ENCODE results near the gene MAMLD1. TPM values are rescaled to one million over a fixed set of nuclear protein-coding genes. Genes with fewer than 3 reads are reported as not detected.

The MAMLD1 gene
- total and polyA plus RNA-seq, 3 experiments from 2014 or later, result 1.8 to 7.3 (median 6.2) TPM

- H3K4me3 ChIP-seq (ENCODE audit: low read length), result no peak overlapping the region
- H3K9me3 ChIP-seq (ENCODE audit: low read length), result no peaks in the 10 kb centered on the region
- no peak for DNase-seq
- ChIA-PET POLR2A (no interaction called here), CTCF (no interaction called here)
- no peaks in the 10 kb centered on the region for H3K27me3 ChIP-seq (ENCODE audit: insufficient read depth, low read length, poor library complexity, severe bottlenecking)
- Mint-ChIP-seq H3K4me1 (peaks cover 0 to 3% (median 0%) of the 10 kb centered on the region in 3 donors), H3K27ac (no peak overlapping the region), H3K36me3 (no peaks in the 10 kb centered on the region), H3K27me3 (peaks cover 0 to 2% of the 10 kb centered on the region in 2 donors), H3K9me3 (no peaks in the 10 kb centered on the region), H3K4me3 (no peak overlapping the region)
- no peaks in the 10 kb centered on the region for H3K4me1 ChIP-seq (ENCODE audit: insufficient read depth, low read length)
- H3K27ac ChIP-seq (ENCODE audit: low read depth, low read length), result no peak overlapping the region
- no peaks in the 10 kb centered on the region for H3K36me3 ChIP-seq (ENCODE audit: insufficient read depth, low read length)
These were observed 12.2 kb downstream of the MAMLD1 start for GRCh38 chrX:150375243-150375770.

- H3K4me3 ChIP-seq (ENCODE audit: low read length), result no peak overlapping the region
- H3K27me3 Mint-ChIP-seq, result peaks cover 0 to 3% of the 10 kb centered on the region in 2 donors
- DNase-seq, result no peak
- no peaks in the 10 kb centered on the region for H3K36me3 Mint-ChIP-seq
- no peaks in the 10 kb centered on the region for H3K27me3 ChIP-seq (ENCODE audit: insufficient read depth, low read length, poor library complexity, severe bottlenecking)
- H3K4me1 ChIP-seq (ENCODE audit: insufficient read depth, low read length), result no peaks in the 10 kb centered on the region
- H3K9me3 ChIP-seq (ENCODE audit: low read length), result no peaks in the 10 kb centered on the region
- no peaks in the 10 kb centered on the region for H3K36me3 ChIP-seq (ENCODE audit: insufficient read depth, low read length)
- H3K9me3 Mint-ChIP-seq, result no peaks in the 10 kb centered on the region
- ChIA-PET POLR2A (interaction anchor here (0.9 kb wide), 1 partner anchor 12 kb away, joined by 3 read pairs; no protein-coding TSS in a partner anchor), CTCF (interaction anchor here (0.8 to 1.5 kb wide), 2 partner anchors 10 to 12 kb away, joined by 3 to 8 read pairs; no protein-coding TSS in a partner anchor)
- H3K27ac ChIP-seq (ENCODE audit: low read depth, low read length), result no peak overlapping the region
- H3K27ac Mint-ChIP-seq, result no peak overlapping the region
- H3K4me3 Mint-ChIP-seq, result no peak overlapping the region
- peaks cover 1 to 16% (median 7%) of the 10 kb centered on the region in 3 donors for H3K4me1 Mint-ChIP-seq
These were observed 13.9 kb downstream of the MAMLD1 start for GRCh38 chrX:150377005-150377404.

- ChIA-PET POLR2A (no interaction called here), CTCF (no interaction called here)
- H3K9me3 ChIP-seq (ENCODE audit: low read length), result no peaks in the 10 kb centered on the region
- H3K4me3 ChIP-seq (ENCODE audit: low read length), result no peak overlapping the region
- DNase-seq, result no peak
- H3K4me1 ChIP-seq (ENCODE audit: insufficient read depth, low read length), result peaks cover 3% of the 10 kb centered on the region
- H3K27ac ChIP-seq (ENCODE audit: low read depth, low read length), result no peak overlapping the region
- Mint-ChIP-seq H3K27ac (no peak overlapping the region), H3K36me3 (no peaks in the 10 kb centered on the region), H3K4me3 (no peak overlapping the region), H3K9me3 (no peaks in the 10 kb centered on the region), H3K4me1 (peaks cover 5 to 28% (median 6%) of the 10 kb centered on the region in 3 donors), H3K27me3 (peaks cover 0 to 7% of the 10 kb centered on the region in 2 donors)
- H3K36me3 ChIP-seq (ENCODE audit: insufficient read depth, low read length), result no peaks in the 10 kb centered on the region
- no peaks in the 10 kb centered on the region for H3K27me3 ChIP-seq (ENCODE audit: insufficient read depth, low read length, poor library complexity, severe bottlenecking)
These were observed 41.9 kb downstream of the MAMLD1 start for GRCh38 chrX:150405006-150405405.

GRCh38 chrX:150405576-150405975, 42.5 kb downstream of the MAMLD1 start:
- Mint-ChIP-seq H3K4me1 (peaks cover 11 to 34% (median 12%) of the 10 kb centered on the region in 3 donors), H3K36me3 (no peaks in the 10 kb centered on the region), H3K27me3 (peaks cover 0 to 5% of the 10 kb centered on the region in 2 donors), H3K27ac (no peak overlapping the region), H3K4me3 (no peak overlapping the region), H3K9me3 (no peaks in the 10 kb centered on the region)
- no peak overlapping the region for H3K27ac ChIP-seq (ENCODE audit: low read depth, low read length)
- POLR2A ChIA-PET, result no interaction called here
- no peak overlapping the region for H3K4me3 ChIP-seq (ENCODE audit: low read length)
- no peaks in the 10 kb centered on the region for H3K9me3 ChIP-seq (ENCODE audit: low read length)
- CTCF ChIA-PET, result interaction anchor here (1.7 kb wide), 1 partner anchor 43 kb away, joined by 3 read pairs; no protein-coding TSS in a partner anchor
- no peaks in the 10 kb centered on the region for H3K36me3 ChIP-seq (ENCODE audit: insufficient read depth, low read length)
- peaks cover 9% of the 10 kb centered on the region for H3K4me1 ChIP-seq (ENCODE audit: insufficient read depth, low read length)
- no peaks in the 10 kb centered on the region for H3K27me3 ChIP-seq (ENCODE audit: insufficient read depth, low read length, poor library complexity, severe bottlenecking)
- no peak for DNase-seq

GRCh38 chrX:150406596-150406995, 43.5 kb downstream of the MAMLD1 start:
- H3K4me3 Mint-ChIP-seq, result no peak overlapping the region
- POLR2A ChIA-PET, result no interaction called here
- peaks cover 0 to 5% of the 10 kb centered on the region in 2 donors for H3K27me3 Mint-ChIP-seq
- H3K36me3 Mint-ChIP-seq, result no peaks in the 10 kb centered on the region
- Histone ChIP-seq H3K4me3 (ENCODE audit: low read length) (no peak overlapping the region), H3K27me3 (ENCODE audit: insufficient read depth, low read length, poor library complexity, severe bottlenecking) (no peaks in the 10 kb centered on the region), H3K9me3 (ENCODE audit: low read length) (no peaks in the 10 kb centered on the region), H3K4me1 (ENCODE audit: insufficient read depth, low read length) (peaks cover 17% of the 10 kb centered on the region), H3K27ac (ENCODE audit: low read depth, low read length) (no peak overlapping the region), H3K36me3 (ENCODE audit: insufficient read depth, low read length) (no peaks in the 10 kb centered on the region)
- H3K27ac Mint-ChIP-seq, result no peak overlapping the region
- H3K4me1 Mint-ChIP-seq, result peaks cover 20 to 44% (median 22%) of the 10 kb centered on the region in 3 donors
- DNase-seq, result no peak
- CTCF ChIA-PET, result interaction anchor here (1.7 kb wide), 1 partner anchor 44 kb away, joined by 3 read pairs; no protein-coding TSS in a partner anchor
- H3K9me3 Mint-ChIP-seq, result no peaks in the 10 kb centered on the region

- Mint-ChIP-seq H3K4me3 (no peak overlapping the region), H3K27me3 (peaks cover 0 to 11% of the 10 kb centered on the region in 2 donors), H3K36me3 (no peaks in the 10 kb centered on the region), H3K4me1 (peaks cover 24 to 51% (median 32%) of the 10 kb centered on the region in 3 donors), H3K9me3 (no peaks in the 10 kb centered on the region), H3K27ac (peak overlapping the region in 1 of 8 donors; percentile 34)
- no peak overlapping the region for H3K27ac ChIP-seq (ENCODE audit: low read depth, low read length)
- ChIA-PET POLR2A (no interaction called here), CTCF (no interaction called here)
- H3K4me1 ChIP-seq (ENCODE audit: insufficient read depth, low read length), result peaks cover 17% of the 10 kb centered on the region
- no peaks in the 10 kb centered on the region for H3K27me3 ChIP-seq (ENCODE audit: insufficient read depth, low read length, poor library complexity, severe bottlenecking)
- no peaks in the 10 kb centered on the region for H3K36me3 ChIP-seq (ENCODE audit: insufficient read depth, low read length)
- DNase-seq, result no peak
- no peak overlapping the region for H3K4me3 ChIP-seq (ENCODE audit: low read length)
- H3K9me3 ChIP-seq (ENCODE audit: low read length), result no peaks in the 10 kb centered on the region
These were observed 44.9 kb downstream of the MAMLD1 start for GRCh38 chrX:150408007-150408406.

- Mint-ChIP-seq H3K36me3 (no peaks in the 10 kb centered on the region), H3K27ac (no peak overlapping the region), H3K27me3 (peaks cover 0 to 12% of the 10 kb centered on the region in 2 donors), H3K4me1 (peaks cover 24 to 49% (median 32%) of the 10 kb centered on the region in 3 donors), H3K4me3 (no peak overlapping the region), H3K9me3 (no peaks in the 10 kb centered on the region)
- peaks cover 17% of the 10 kb centered on the region for H3K4me1 ChIP-seq (ENCODE audit: insufficient read depth, low read length)
- no peaks in the 10 kb centered on the region for H3K36me3 ChIP-seq (ENCODE audit: insufficient read depth, low read length)
- no peak for DNase-seq
- H3K4me3 ChIP-seq (ENCODE audit: low read length), result no peak overlapping the region
- no peaks in the 10 kb centered on the region for H3K9me3 ChIP-seq (ENCODE audit: low read length)
- CTCF ChIA-PET, result no interaction called here
- POLR2A ChIA-PET, result no interaction called here
- no peak overlapping the region for H3K27ac ChIP-seq (ENCODE audit: low read depth, low read length)
- no peaks in the 10 kb centered on the region for H3K27me3 ChIP-seq (ENCODE audit: insufficient read depth, low read length, poor library complexity, severe bottlenecking)
These were observed 45.4 kb downstream of the MAMLD1 start for GRCh38 chrX:150408561-150408960.

GRCh38 chrX:150409486-150409885, 46.4 kb downstream of the MAMLD1 start:
- Mint-ChIP-seq H3K27ac (no peak overlapping the region), H3K4me3 (peak overlapping the region in 1 of 7 donors; percentile 44), H3K36me3 (no peaks in the 10 kb centered on the region), H3K4me1 (peaks cover 24 to 43% (median 32%) of the 10 kb centered on the region in 3 donors), H3K27me3 (peaks cover 0 to 12% of the 10 kb centered on the region in 2 donors), H3K9me3 (no peaks in the 10 kb centered on the region)
- Histone ChIP-seq H3K36me3 (ENCODE audit: insufficient read depth, low read length) (no peaks in the 10 kb centered on the region), H3K27me3 (ENCODE audit: insufficient read depth, low read length, poor library complexity, severe bottlenecking) (no peaks in the 10 kb centered on the region), H3K27ac (ENCODE audit: low read depth, low read length) (no peak overlapping the region), H3K4me3 (ENCODE audit: low read length) (no peak overlapping the region), H3K9me3 (ENCODE audit: low read length) (no peaks in the 10 kb centered on the region), H3K4me1 (ENCODE audit: insufficient read depth, low read length) (peaks cover 17% of the 10 kb centered on the region)
- POLR2A ChIA-PET, result no interaction called here
- DNase-seq, result no peak
- CTCF ChIA-PET, result interaction anchor here (1.3 kb wide), 1 partner anchor 76 kb away, joined by 3 read pairs; no protein-coding TSS in a partner anchor
